ENCODE results near the gene AMZ1. TPM values are rescaled to one million over a fixed set of nuclear protein-coding genes. Genes with fewer than 3 reads are reported as not detected.

Gene AMZ1
- total and polyA plus RNA-seq, 11 donors, result 0.01 to 0.48 (median 0.05) TPM; not detected in 6

DNA sequence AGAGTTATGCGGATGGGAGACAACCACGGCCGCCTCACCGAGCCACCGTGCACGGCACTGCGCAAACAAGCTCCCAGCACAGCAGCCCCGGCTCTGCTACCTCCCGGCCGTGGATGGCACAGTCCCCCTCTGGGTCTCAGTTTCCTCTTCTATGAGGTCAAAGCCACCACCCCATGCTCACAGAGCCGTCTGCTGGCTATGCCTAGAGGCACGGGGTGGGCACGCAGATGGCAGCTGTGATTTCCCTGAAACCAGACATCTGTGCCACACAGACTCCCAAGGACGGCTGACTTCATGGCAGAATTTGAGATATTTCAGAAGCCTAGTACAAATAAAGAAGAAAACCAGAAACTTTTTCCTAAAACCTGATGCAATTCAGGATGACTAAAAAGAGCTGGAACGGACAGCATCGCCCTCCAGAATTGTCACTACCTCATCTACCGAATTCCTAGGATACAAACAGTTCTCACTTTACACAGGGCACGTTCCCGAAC lies 73.2 kb downstream of the AMZ1 start:
- TF ChIP-seq POLR2A (IDR thresholded peaks at IDR 0.05), result no peak
- TF ChIP-seq CTCF (IDR thresholded peaks at IDR 0.05), result no peak
- DNase-seq (peak in 1 of 5 donors; percentile 51), ATAC-seq (no peak)
- Histone ChIP-seq H3K4me3 (no peak overlapping the region), H3K9me3 (no peaks in the 10 kb centered on the region), H3K4me1 (peaks cover 16 to 79% (median 63%) of the 10 kb centered on the region in 12 donors), H3K27me3 (no peaks in the 10 kb centered on the region), H3K27ac (peak overlapping the region in 11 of 12 donors; percentile 80 to 98 (median 91)), H3K36me3 (peaks cover 0 to 5% (median 0%) of the 10 kb centered on the region in 9 donors)
- intact Hi-C loops (cut with DNase I), result loop anchor here in 7 of 10 donors (2.0 to 5.0 kb wide), 5 partner anchors 36 to 101 kb away; partner anchors contain the start of gene GNA12 (in 4 of the 7)
- 86 to 91% (median 88%) methylated on average over 19 of the region's 19 CpGs for WGBS, 4 donors

GRCh38 chr7:2761801-2762497 lies 73.9 kb downstream of the AMZ1 start:
- DNase-seq, result no peak
- WGBS, 4 donors, result 91 to 94% (median 92%) methylated on average over 29 of the region's 29 CpGs
- Histone ChIP-seq H3K4me1 (peaks cover 16 to 75% (median 63%) of the 10 kb centered on the region in 12 donors), H3K4me3 (peak overlapping the region in 3 of 12 donors; percentile 33 to 50 (median 39)), H3K27ac (peak overlapping the region; percentile 68 to 98 (median 94)), H3K9me3 (no peaks in the 10 kb centered on the region), H3K36me3 (no peaks in the 10 kb centered on the region), H3K27me3 (no peaks in the 10 kb centered on the region)
- intact Hi-C loops (cut with DNase I), result loop anchor here in 7 of 10 donors (2.0 to 5.0 kb wide), 5 partner anchors 35 to 100 kb away; partner anchors contain the start of gene GNA12 (in 4 of the 7)
- ATAC-seq, result no peak
- TF ChIP-seq CTCF (IDR thresholded peaks at IDR 0.05), result no peak
- TF ChIP-seq POLR2A (IDR thresholded peaks at IDR 0.05), result no peak

GRCh38 chr7:2763597-2763996 lies 75.6 kb downstream of the AMZ1 start:
- intact Hi-C loops (cut with DNase I), result loop anchor here in 7 of 10 donors (5.0 kb wide), 4 partner anchors 34 to 99 kb away; partner anchors contain the start of gene GNA12 (in 4 of the 7)
- H3K36me3 ChIP-seq, result no peaks in the 10 kb centered on the region
- peak overlapping the region; percentile 68 to 98 (median 94) for H3K27ac ChIP-seq
- no peak for DNase-seq
- H3K9me3 ChIP-seq, result no peaks in the 10 kb centered on the region
- H3K4me3 ChIP-seq, result peak overlapping the region in 8 of 12 donors; percentile 2 to 50 (median 38)
- 43 to 80% (median 65%) methylated on average over 6 of the region's 6 CpGs for WGBS, 4 donors
- no peak for ATAC-seq
- H3K27me3 ChIP-seq, result no peaks in the 10 kb centered on the region
- peaks cover 12 to 60% (median 49%) of the 10 kb centered on the region in 12 donors for H3K4me1 ChIP-seq
- TF ChIP-seq POLR2A (IDR thresholded peaks at IDR 0.05) (no peak), CTCF (IDR thresholded peaks at IDR 0.05) (no peak)

GRCh38 chr7:2764621-2765020 lies 76.6 kb downstream of the AMZ1 start:
- 93 to 98% (median 95%) methylated on average over 11 of the region's 11 CpGs for WGBS, 4 donors
- ATAC-seq (no peak), DNase-seq (no peak)
- intact Hi-C loops (cut with DNase I), result loop anchor here in 7 of 10 donors (5.0 kb wide), 4 partner anchors 33 to 98 kb away; partner anchors contain the start of gene GNA12 (in 4 of the 7)
- peak overlapping the region in 9 of 12 donors; percentile 68 to 98 (median 95) for H3K27ac ChIP-seq
- H3K27me3 ChIP-seq, result no peaks in the 10 kb centered on the region
- no peaks in the 10 kb centered on the region for H3K36me3 ChIP-seq
- H3K4me3 ChIP-seq, result no peak overlapping the region
- H3K4me1 ChIP-seq, result peaks cover 8 to 50% (median 38%) of the 10 kb centered on the region in 12 donors
- TF ChIP-seq POLR2A (IDR thresholded peaks at IDR 0.05), result no peak
- TF ChIP-seq CTCF (IDR thresholded peaks at IDR 0.05), result no peak
- H3K9me3 ChIP-seq, result peaks cover 0 to 3% (median 0%) of the 10 kb centered on the region in 12 donors
